22Rv1 (cell line): ENCODE measurements around the gene ZNF891.

Experiments used
- CTCF ChIP-seq: fragments of 450-650 bp; IDR thresholded peaks from 2 replicates; pipeline ENCODE4 v1.5.1; 2017; ENCODE audit warnings: mild to moderate bottlenecking
- ZFX ChIP-seq: fragments of 450-650 bp; IDR thresholded peaks from 2 replicates; pipeline ENCODE4 v1.6.1; 2017; ENCODE audit warnings: antibody characterized with exemption, borderline replicate concordance

- TF ChIP-seq CTCF: no peak
- no peak for TF ChIP-seq ZFX
These were observed 24.5 kb downstream of the ZNF891 start for GRCh38 chr12:133105620-133106019.
